ENCODE measurements around the gene EPM2AIP1. TPM values are rescaled to one million over a fixed set of nuclear protein-coding genes. Genes with fewer than 3 reads are reported as not detected.

EPM2AIP1 gene
- total and polyA plus RNA-seq, 2 of the 8 experiments (the other 6 are each of a cell fraction or from before 2014, with no cell fraction given) = 6.6 to 9.0 TPM

DNA sequence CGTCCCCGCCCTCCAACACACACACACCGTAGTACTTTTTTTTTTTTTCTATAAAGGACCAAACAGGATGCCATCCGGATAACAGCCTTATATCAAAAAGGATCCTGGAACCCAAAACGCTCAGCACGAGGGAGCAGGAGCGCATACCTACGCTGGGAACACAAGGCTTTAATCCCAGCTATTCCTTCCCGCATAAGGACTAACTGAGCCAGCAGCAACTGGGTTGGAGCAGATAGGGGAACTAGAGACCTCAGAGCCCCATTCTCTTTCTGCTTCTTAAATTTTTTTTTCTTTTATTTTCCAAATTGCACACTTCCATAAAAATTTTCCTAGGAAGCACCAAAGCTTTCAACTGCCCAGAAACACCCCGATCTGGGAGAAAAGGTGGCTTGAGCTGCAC, 49.3 kb downstream of the EPM2AIP1 start (continued):
- no peak for TF ChIP-seq JUND (IDR thresholded peaks at IDR 0.05; ENCODE audit: low read length)
- no peak for TF ChIP-seq HDAC6 (IDR thresholded peaks at IDR 0.05; ENCODE audit: low read depth, low read length)
- no peak for TF ChIP-seq EZH2 (IDR thresholded peaks at IDR 0.05; ENCODE audit: low read depth, low read length, severe bottlenecking)
- TF ChIP-seq BRCA1 (IDR thresholded peaks at IDR 0.05; ENCODE audit: low read depth, low read length) = no peak
- TF ChIP-seq, protein P1, sequence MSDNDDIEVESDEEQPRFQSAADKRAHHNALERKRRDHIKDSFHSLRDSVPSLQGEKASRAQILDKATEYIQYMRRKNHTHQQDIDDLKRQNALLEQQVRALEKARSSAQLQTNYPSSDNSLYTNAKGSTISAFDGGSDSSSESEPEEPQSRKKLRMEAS (IDR thresholded peaks at IDR 0.05) = peak; percentile 44; the same call in 1 of the 2 replicates
- no peak for TF ChIP-seq RXRA (IDR thresholded peaks at IDR 0.05; ENCODE audit: insufficient read depth, low read depth, low read length)
- no peak for TF ChIP-seq GABPA (IDR thresholded peaks at IDR 0.05; ENCODE audit: borderline replicate concordance, insufficient read depth, low read length)
- no peak for TF ChIP-seq CBX8 (IDR thresholded peaks at IDR 0.05; ENCODE audit: borderline replicate concordance, low read depth, low read length)
- TF ChIP-seq TAF7 (optimal IDR thresholded peaks at IDR 0.05; ENCODE audit: borderline replicate concordance, low read depth, low read length) = peak; percentile 15
